Iris pigment epithelial cell (primary cell): ENCODE data around the gene TRMT61A.
A peak's percentile ranks its signal among the peaks of the same experiment; 100 is the strongest.
"Not testable (repeated sequence)": the region's sequence is repeated elsewhere in the genome, so short reads cannot be mapped to it uniquely, and the experiment has no call there.

Source experiments
- DNase-seq: peaks from one replicate; pipeline ENCODE4 v3.0.0-alpha.2; 2011; ENCODE audit warnings: low read depth

Gene TRMT61A

DNA sequence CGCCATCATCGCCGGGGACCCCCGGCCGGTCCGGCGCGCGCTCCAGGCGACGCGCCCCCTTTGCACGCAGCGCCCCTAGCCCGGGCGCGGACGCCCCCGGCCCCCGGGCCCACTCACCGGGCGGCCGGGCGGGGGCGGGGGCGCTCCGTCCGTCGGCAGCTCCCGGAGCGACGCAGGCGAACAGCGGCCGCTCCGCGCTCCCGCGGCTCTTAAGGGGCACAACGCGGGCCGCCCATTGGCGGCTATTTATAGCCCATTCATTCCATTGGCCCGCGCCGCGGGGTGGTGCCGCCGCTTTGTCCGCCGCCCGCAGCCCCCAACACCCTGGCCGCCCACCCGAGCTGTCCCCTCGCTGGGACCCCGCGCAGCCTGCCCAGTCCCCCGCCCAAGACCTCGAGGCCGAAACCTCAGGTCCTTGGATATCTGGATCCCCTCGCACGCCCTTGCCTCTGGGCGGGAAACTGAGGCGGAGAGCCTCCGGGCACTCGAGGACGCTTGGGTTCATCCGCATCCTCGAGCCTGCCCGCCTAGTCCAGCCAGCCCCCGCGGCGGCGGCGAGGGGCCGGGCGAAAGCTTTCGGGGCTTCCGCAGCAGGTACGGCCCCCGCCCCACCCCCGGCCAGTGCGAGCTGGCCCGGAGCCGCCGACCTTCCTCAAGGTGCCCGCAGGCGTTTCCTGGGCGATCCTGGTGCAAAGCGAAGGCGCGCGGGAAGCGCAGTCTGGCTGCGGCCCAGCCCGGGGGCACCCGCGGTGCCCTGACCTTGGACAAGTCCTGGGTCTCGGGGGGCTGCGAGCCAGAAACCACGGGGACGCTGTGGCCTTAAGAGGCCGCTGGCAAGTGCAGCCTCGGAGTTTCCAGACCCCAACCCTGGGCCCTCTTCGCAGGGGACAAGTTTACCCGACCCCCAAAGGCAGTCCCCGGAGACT, 6.1 kb upstream of the TRMT61A start, which contains the start of gene CKB:
Gene CKB (minus strand): TSS at position 182 of the 926 bp plus-strand sequence. CDS start 337 bp downstream, outside the sequence.
- DNase-seq, result peak; percentile 58

DNA sequence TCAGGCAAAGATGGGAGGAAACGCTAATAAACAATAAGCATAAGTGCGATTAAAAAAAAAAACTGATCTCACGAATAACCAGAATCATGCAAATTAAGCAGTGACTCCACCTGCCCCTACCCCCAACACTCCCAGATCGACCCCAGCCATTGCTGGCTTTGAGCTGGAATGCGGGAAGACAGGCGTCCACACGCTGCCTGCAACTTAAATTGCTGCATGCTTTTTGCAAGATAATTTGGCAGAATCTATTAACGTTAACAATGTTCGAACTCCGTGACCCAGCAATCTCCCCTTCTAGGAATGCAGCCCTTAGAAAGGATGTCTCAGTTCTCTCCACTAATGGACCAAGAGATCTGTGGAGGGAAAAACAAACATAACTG, 5.4 kb upstream of the TRMT61A start:
- no peak for DNase-seq

DNA sequence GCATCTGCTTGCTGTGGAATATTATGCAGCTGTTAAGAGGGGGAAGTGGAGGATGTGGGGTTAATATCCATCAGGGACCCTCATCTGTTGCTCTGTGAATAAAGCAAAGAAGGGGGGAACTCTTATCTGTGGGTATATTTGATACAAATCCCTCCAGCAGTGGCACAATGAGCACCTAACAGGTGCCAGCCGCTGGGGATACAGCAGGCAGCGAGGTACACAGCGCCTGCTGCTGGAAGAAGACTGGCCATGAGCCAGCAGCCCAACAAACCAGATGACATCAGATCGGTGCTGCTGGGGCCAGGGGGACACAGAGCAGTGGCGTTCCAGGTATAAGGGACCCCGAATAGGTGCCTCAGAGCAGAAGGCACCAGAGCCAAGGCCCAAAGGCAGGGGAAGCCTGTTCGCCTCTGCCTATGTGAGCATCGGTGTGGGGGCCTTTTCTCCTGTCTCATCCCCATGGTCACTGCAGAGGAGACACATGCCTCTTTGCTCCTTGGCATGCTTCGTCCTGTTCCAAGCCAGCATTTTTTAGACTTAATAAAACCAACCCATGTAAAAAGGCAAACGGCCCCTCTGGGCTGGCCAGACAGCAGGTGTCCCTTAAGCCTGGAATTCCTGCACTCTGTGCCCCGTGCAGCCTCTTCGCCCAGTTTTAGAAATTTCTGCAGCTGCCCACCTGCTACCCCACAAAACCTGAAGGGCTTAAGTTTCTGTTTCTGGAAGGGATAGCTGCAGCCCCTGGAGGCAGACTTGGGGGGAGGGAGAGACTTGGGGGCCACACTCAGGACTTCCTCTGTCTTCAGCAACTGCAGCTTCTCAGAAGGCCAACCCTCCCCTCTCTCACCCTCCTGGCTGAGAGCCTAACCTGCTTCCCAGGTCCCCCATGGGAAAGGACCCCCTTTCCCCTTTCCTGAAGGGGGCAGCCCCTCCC, 4.7 kb upstream of the TRMT61A start:
- DNase-seq, result no peak

DNA sequence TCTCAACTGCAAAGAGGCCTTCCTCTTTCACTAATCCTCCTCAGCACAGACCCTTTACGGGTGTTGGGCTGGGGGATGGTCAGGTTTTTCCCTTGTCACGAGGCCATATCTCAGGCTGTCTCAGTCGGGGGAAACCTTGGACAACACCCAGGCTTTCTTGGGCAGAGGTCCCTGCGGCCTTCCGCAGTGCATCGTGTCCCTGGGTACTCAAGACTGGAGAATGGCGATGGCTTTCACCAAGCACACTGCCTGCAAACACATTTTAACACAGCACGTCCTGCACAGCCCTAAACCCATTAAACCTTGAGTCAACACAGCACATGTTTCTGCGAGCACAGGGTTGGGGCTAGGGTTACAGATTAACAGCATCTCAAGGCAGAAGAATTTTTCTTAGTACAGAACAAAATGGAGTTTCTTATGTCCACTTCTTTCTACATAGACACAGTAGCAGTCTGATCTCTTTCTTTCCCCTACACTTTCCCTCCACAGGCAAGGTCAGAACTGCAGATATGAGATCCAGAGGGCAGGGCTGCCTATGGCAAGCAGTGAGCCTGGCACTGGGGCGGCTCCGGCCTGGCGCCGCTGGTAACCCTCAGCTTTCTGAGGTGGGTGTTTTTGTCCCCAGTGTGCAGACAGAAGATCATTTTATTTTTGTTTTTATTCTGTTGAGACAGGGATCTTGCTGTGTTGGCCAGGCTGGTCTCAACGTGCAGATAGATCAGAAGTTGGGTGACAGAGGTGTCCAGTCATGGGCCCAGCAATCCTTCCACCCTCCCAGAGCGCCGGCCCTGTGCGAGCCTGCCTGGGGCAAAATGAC, 3.4 kb upstream of the TRMT61A start:
- DNase-seq, result not testable (repeated sequence)

DNA sequence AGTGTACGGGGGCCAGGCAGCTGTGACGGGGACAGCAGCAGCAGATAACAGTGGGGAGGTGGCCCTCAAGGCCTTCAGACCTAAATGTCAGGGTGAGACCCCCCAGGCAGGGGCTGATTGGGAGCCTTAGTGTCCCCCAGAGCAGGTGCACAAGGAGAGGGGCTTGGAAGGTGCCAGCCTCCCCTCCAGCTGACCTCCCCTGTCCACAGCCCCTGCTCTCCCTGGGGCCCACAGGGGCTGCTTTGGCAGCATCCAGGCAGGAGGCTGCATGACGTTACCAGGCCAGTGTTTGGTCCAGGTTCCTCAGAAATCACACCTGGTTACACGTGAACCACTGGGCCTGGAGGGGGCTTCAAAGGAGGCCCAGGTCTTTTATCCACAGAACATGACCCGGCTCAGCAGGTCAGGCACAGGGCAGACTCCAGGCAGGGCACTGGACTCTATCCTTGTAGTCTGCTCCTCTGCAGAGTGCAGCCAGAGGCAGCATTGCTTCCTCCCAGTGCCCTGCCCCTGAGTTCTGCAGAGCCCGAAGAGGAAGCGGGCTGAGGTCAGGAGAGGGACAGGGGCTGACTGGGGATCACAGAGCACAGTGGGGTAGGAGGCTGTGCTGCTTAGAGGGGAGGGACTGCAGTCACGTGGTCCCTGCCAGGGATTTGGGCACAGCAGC, 2.6 kb upstream of the TRMT61A start:
- DNase-seq, result no peak

DNA sequence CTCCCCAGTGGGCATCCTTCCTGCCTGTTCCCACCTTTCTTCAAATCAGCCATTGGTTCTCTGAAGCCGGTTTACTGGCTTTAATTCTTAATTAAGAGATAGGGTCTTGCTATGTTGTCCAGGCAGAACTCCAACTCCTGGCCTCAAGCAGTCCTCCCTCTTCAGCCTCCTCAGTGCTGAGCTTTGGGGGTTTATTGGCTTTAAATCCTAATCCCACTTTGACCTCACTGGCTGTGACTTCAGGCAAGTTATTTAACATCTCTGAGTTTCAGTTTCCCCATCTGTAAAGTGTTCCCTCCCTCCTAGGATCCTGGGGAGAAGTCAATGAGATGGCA, 2.1 kb upstream of the TRMT61A start:
- no peak for DNase-seq

DNA sequence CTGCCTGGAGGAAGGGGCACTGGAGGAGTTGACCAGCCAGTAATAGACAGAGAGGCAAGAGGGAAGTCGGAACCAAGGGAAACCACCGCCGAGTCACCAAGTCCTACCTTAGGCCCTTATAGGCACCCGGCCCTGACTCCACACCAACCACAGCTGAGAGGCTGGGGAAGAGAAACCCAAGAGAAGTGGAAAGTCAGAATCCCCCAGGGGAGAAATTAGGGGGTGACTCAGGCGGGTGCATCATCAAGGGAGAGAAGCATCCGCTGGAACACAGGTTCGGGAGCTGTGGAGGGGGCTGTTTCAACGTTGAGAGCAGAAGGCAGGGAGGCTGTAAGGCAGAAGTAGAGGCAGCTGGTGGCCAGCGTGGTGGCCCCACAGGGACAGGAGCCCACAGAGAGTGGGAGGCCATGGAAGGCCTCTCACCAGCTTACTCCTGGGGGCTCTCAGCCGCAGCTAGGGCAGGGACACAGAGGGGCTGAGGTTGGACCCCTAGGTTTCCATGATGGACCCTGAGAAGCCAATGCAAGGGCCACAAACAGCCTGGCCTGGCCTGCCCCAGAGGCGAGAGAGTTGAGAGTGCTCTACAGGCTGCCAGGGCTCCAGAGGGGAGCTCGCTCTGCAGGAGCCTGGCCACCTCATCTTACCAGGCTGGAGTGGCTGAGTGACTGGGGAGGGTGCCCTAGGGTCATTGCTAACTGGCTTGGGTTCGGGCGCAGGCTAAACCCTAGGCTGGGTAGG, 1.4 kb upstream of the TRMT61A start:
- DNase-seq, result no peak

DNA sequence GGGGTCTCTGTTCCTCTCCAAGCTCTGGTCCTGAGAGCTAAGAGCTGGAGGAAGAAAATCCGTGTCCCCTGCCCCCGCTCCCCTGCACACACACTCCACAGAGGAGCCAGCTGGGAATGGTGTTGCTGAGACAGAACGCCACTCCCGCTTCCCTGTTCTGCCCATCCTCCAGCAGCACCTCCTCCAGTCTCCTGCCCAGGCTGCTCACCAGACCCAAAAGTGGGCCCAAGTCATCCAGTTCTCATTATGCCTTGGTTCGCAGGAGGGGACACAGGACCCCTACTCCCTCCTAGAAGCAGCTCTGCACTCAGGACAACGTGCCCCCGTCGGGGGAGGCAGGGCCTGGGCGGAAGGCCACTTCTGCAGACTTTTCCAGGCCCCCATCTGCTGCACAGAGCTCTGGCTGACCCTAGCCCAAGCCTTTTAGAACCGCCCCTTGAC, 830 bp upstream of the TRMT61A start:
- no peak for DNase-seq

DNA sequence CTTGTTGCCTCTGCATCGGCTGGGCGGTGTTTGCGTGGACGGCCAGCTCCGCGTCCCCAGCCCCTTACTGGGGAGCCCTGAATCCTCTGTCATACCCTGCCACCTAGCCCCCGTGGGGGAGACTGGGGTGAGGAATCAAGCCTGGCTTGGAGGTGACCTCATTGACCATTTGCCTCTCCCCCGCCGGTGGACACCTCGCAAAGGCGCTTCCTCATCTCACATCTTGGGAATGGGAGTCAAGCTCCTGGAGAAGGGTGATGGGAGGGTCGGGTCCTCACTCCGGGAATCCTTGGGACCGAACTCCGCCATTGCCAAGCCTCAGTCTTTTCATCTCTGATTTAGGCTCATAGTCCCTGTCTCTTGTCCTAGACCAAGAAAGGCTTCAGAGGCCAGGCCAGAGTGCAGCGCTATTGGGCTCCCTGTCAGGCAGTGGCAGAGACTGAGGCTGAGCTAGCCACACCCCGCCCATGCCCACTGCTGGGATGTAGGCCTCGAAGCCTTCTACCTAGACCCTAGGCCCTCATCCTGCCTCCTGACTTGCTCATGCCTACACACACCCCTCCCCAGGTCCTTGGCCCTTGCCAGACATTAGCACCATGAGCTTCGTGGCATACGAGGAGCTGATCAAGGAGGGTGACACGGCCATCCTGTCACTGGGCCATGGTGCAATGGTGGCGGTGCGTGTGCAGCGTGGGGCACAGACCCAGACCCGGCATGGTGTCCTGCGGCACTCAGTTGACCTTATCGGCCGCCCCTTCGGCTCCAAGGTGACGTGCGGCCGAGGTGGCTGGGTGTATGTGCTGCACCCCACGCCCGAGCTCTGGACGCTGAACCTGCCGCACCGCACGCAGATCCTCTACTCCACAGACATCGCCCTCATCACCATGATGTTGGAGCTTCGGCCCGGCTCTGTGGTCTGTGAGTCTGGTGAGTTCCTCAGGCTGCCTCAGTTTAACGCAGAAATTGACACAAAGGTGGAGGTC, 678 bp downstream of the TRMT61A start:
- DNase-seq, result no peak

DNA sequence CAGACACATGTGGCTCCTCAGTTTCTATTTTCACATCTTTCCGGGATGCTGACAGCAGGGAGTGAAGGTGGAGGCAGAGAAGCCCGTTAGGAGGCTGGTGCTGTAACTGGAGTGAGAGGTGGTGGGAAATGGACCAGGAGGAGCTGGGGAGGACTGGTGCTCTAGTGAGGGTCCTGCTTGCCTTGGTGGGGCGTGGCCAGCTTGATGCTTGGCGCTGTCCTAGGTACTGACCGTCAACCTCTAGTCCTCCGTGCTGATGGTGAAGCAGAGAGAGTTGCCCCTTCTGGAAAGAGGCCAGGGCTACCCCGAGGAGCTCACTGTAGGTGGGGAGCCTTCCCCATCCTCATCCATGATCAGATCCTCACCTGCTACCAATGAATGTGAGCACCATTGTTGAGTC, 1.4 kb downstream of the TRMT61A start:
- no peak for DNase-seq

DNA sequence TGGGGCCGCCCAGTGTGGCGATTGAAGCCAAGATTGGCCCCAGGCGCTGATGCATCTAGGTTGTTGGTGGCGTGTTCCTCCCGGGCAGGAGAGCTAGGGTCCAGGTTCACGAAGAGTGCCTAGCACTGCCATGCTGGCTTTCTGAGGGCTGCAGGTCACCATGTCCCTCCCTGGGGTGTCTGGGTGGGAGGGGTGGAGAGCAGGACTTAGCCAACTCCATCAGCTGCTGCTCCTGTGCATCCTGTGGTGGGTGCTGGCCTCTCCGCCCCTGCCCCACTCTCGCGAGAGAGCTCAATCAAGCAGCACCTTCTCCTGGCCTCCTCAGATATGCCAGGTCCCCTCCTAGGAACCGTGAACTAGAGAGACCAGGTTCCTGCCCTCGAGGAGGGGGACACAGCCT, 1.8 kb downstream of the TRMT61A start:
- no peak for DNase-seq

DNA sequence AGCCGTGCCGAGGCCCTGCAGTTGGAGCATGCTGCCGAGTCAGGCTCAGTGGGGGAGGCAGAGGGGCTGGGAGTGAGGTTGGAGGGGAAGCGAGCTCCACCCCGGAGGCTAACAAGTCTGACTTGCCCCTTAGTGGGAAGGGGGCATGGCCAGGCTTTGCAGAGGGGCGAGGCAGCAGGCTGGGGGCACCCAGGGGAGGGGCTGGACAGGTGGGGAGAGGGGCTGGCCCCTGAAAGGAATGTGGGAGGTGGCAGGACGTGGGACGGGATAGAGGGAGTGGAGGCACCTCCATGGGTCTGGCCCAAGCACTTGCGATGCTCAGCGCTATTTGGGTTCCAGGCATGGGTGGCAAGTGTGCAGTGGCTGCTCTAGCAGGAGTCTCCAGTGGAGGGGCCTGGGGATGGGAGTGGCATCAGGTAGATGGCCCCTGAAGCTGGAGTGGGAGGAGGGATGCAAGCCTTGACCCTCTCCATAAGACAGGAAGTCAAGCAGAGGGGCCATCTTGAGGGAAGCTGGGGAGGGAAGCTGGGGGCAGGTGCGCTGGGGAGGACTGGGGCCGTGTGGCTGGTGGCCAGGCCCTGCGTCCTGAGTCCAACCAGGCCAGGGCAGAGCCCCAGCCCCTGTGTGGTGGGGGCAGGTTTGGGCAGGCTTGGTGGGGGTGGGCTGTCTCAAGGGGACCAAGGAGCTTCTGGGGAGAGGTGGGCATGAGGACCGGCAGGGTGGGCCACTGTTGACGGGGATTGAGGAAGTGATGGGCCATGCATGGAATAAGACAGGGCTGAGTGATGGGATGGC, 2.6 kb downstream of the TRMT61A start:
- DNase-seq, result no peak

DNA sequence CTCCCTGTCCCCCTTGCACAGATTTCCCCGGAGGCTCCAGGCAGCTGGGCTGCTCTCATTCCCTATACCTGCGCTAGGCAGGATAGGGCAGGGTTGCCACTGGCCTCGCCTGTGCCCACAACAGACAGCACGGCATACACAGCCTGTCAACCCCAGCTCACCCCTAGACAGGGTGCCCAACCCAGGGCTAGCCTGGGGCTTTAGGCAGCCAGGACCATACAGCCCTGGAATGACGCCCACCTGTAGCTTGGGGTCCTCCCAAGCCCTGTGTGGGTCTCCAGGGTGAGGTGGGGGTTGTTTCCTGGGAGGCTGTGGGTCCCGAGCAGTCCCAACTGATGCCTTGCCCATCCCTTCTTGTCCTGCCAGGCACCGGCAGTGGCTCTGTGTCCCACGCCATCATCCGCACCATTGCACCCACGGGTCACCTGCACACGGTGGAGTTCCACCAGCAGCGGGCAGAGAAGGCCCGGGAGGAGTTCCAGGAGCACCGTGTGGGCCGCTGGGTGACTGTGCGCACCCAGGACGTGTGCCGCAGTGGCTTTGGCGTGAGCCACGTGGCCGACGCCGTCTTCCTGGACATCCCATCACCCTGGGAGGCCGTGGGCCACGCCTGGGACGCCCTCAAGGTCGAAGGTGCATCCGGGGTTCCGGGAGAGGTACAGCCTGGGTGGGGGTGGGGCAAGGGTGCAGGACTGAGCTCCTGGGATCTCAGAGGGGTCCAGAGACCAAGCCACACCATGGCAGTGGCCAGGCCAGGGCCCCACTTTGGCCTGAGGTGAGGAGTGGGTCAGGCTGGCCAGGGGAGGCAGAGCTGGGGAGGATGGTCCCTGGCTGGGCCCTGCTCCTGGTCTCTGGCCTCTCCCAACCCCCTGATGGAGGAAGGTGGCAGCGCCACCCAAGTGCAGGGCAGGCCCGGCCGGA, 3.5 kb downstream of the TRMT61A start:
- DNase-seq, result no peak

DNA sequence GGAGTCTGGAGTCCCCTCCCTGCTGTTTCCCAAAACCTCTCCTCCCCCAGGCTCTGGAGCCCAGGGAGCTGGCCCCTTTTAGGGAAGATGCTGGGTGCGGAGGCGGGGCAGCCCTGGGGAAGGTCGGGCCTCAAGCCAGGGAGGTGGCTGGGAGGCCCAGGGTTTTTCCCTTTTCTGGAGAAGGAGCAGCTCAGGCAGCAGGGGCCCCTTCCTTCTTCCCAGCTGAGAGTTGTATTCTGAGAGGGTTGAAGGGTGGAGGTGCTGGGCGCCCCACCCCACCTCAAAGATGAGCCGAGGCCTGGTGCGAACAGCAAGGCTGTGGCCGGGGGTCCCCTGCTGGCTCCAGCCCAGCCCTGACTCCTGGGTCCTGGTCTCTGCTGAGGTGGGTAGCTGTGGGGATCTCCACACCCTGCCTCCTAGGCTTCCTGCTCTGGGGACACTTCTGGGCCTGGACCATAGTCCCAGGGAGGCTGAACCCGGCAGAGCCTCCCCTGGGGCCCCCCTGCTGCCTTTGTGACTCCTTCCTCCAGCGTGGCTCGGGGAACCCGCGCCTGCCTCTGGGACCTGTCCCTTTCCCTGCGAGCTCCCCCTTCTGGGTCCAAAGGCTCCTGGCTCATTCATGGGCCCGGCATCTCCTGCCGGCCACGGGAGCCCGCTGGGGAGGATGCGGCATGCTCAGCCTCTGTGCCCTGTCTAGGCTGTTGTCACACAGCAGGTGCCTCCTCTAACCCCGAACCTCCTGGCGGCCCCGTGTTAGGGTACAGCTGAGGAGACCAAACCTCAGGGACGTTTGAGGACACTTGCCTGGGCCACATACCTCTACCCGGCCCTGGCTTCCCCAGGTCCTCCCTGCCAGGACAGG, 4.4 kb downstream of the TRMT61A start:
- DNase-seq, result no peak

DNA sequence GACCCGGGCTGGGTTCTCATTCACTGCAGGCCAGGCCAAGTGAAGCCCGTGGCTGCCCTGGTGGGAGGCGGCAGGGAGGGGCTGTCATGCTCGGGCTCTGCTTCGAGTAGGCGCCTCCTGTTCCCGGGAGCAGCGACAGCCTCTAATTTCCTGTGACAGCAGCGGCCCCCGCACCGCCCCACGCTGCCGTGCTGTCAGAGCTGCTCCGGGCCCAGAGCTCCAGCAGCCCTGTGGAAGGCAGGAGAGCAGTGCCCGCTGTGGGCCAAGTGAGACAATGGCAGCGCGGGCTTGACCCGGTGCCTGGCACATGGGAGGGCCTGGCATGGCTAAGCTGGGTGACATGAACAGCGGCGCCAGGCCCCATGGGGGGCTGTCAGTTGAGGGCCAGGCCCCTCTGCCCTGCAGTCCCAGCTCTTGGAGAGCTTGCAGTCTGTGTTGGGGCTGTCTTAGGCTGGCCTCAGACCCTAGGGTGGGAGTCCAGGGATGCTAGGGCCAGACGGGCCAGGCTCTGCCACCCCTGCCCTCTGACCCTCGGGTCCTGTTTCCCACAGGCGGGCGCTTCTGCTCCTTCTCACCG, 5.1 kb downstream of the TRMT61A start:
- DNase-seq, result no peak

DNA sequence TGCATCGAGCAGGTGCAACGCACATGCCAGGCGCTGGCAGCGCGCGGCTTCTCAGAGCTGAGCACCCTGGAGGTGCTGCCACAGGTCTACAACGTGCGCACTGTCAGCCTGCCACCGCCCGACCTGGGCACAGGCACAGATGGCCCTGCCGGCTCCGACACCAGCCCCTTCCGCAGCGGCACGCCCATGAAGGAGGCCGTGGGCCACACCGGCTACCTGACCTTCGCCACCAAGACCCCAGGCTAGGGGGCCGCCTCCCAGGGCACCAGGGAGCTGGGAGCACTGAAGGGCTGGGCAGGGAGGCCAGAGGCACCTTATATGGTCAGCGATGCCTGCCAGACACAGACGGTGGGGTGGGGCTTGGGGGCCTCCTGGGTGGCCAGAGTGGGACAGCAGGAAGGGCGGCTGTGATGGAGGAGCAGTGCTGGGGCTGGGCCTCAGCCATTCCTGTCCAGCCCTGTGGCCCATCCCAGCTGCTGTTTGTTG, 5.6 kb downstream of the TRMT61A start:
- DNase-seq, result no peak
